Loucy (cell line): Measurements from ENCODE around the gene RPL11.
"Not testable (repeated sequence)": the region's sequence is repeated elsewhere in the genome, so short reads cannot be mapped to it uniquely, and the experiment has no call there.

Experiments used
- H2AFZ ChIP-seq: fragments of 200-600 bp; sonication (generic); 2 replicates; pipeline ENCODE4 v1.6.0; 2016; ENCODE audit warnings: antibody characterized with exemption, mild to moderate bottlenecking, low read length, moderate library complexity
- H3F3A ChIP-seq: fragments of 200-600 bp; 2 replicates; pipeline ENCODE4 v1.6.0; 2016; ENCODE audit warnings: antibody characterized with exemption, low read depth, mild to moderate bottlenecking
- H3K27me3 ChIP-seq: fragments of 200-600 bp; sonication (generic); 2 replicates; pipeline ENCODE4 v1.6.1; 2014; ENCODE audit warnings: low read length, mild to moderate bottlenecking; ENCODE audit not compliant: insufficient read depth, poor library complexity, severe bottlenecking
- H3K36me3 ChIP-seq: fragments of 200-600 bp; sonication (generic); 2 replicates; pipeline ENCODE4 v1.6.1; 2016; ENCODE audit warnings: low read length; ENCODE audit not compliant: insufficient read depth
- H3K4me1 ChIP-seq: fragments of 200-600 bp; sonication (generic); 2 replicates; pipeline ENCODE4 v1.5.1; 2014; ENCODE audit warnings: low read length, mild to moderate bottlenecking; ENCODE audit not compliant: insufficient read depth, poor library complexity, severe bottlenecking
- H3K4me2 ChIP-seq: fragments of 200-600 bp; sonication (generic); 2 replicates; pipeline ENCODE4 v1.6.0; 2014; ENCODE audit warnings: antibody characterized with exemption, low read length, low read depth, mild to moderate bottlenecking; ENCODE audit not compliant: poor library complexity, severe bottlenecking
- H3K4me3 ChIP-seq: fragments of 200-600 bp; sonication (generic); 2 replicates; pipeline ENCODE4 v1.5.1; 2014; ENCODE audit warnings: low read length, mild to moderate bottlenecking, mixed read lengths; ENCODE audit not compliant: poor library complexity, severe bottlenecking
- H3K79me2 ChIP-seq: fragments of 200-600 bp; sonication (generic); 2 replicates; pipeline ENCODE4 v1.6.1; 2014; ENCODE audit warnings: low read length; ENCODE audit not compliant: insufficient read depth
- H3K9ac ChIP-seq: fragments of 200-600 bp; sonication (generic); 2 replicates; pipeline ENCODE4 v1.6.0; 2014; ENCODE audit warnings: mild to moderate bottlenecking, low read depth, low read length, moderate library complexity; ENCODE audit not compliant: poor library complexity, severe bottlenecking
- H3K9me2 ChIP-seq: fragments of 200-600 bp; sonication (generic); replicated peaks from 2 replicates; pipeline ENCODE4 v1.6.1; 2016; ENCODE audit warnings: low read depth, low read length, mixed read lengths
- H3K9me3 ChIP-seq: fragments of 200-600 bp; sonication (generic); 2 replicates; pipeline ENCODE4 v1.6.1; 2014; ENCODE audit warnings: mild to moderate bottlenecking, antibody characterized with exemption, low read length, low read depth; ENCODE audit not compliant: insufficient read depth
- H4K20me1 ChIP-seq: fragments of 200-600 bp; sonication (generic); 2 replicates; pipeline ENCODE4 v1.6.0; 2014; ENCODE audit warnings: antibody characterized with exemption, low read length, mild to moderate bottlenecking; ENCODE audit not compliant: insufficient read depth, poor library complexity, severe bottlenecking
- CTCF ChIP-seq: fragments of 200-600 bp; sonication (generic); conservative IDR thresholded peaks from 2 replicates; pipeline ENCODE4 v1.5.1; 2014; ENCODE audit warnings: mild to moderate bottlenecking, antibody characterized with exemption, low read length
- EZH2phosphoT487 ChIP-seq: fragments of 200-600 bp; IDR thresholded peaks from 2 replicates; pipeline ENCODE4 v1.6.1; 2018; ENCODE audit warnings: antibody characterized with exemption, mild to moderate bottlenecking, moderate library complexity, borderline replicate concordance

Gene RPL11

DNA sequence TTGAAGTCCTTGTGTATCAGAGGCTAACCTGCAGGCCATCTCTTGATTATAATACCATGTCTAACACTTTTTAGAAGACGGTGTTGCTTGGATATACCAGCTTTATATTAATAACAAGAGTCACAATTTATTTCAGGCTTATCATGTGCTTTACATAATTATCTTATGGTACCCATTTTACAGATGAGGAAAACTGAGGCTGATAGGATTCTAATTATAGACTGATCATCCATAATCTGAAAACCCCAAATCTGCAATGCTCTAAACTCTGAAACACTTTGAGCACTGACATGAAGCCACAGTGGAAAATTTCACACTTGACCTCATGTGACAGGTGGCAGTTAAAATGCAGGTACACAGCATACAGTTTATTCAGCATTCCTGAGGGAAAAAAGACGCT is 7.2 kb upstream of the RPL11 start:
- no peak overlapping the region for H2AFZ ChIP-seq
- TF ChIP-seq CTCF (no peak), EZH2phosphoT487 (no peak)
- H4K20me1 ChIP-seq = no peaks in the 10 kb centered on the region
- no peaks in the 10 kb centered on the region for H3K36me3 ChIP-seq
- H3K27me3 ChIP-seq = no peaks in the 10 kb centered on the region
- H3K9me3 ChIP-seq = no peaks in the 10 kb centered on the region
- H3K4me2 ChIP-seq = no peak overlapping the region
- no peaks in the 10 kb centered on the region for H3F3A ChIP-seq
- H3K9ac ChIP-seq = no peak overlapping the region
- no peaks in the 10 kb centered on the region for H3K4me1 ChIP-seq
- H3K4me3 ChIP-seq = no peak overlapping the region
- no peaks in the 10 kb centered on the region for H3K9me2 ChIP-seq
- no peaks in the 10 kb centered on the region for H3K79me2 ChIP-seq

DNA sequence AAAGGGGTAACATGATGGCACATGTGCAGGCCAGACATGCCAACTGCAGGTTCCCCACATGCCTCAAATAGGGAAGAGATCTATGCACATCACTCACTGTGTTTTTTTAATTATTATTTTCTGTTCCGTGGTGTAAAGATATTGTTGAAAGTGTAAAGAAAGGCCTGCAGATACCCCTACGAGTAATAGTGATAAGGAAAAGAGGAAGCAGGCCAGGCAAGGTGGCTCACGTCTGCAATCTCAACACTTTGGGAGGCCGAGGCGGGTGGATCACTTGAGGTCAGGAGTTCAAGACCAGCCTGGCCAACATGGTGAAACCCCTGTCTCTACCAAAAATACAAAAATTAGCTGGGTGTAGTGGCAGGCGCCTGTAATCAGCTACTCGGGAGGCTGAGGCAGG is 6.4 kb upstream of the RPL11 start:
- H3K9me3 ChIP-seq, H3K4me2 ChIP-seq, H3K27me3 ChIP-seq, H3F3A ChIP-seq, H3K4me1 ChIP-seq, H4K20me1 ChIP-seq, H3K79me2 ChIP-seq, H3K9me2 ChIP-seq, H3K36me3 ChIP-seq, H2AFZ ChIP-seq, H3K9ac ChIP-seq, H3K4me3 ChIP-seq: not testable (repeated sequence)

DNA sequence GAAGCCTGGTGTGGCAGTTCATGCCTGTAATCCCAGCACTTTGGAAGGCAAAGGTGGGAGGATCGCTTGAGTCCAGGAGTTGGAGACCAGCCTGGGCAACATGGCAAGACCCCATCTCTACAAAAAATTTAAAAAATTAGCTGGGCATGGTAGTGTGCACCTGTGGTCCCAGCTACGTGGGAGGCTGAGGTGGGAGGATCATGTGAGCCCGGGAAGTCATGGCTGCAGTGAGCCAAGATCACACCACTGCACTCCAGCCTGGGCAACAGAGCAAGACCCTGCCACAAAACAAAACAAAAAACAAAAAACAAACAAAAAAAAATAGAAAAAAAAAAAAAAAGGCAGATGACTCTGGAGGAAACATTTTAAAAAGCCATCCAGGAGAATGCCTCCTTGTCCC is 3.9 kb upstream of the RPL11 start:
- not testable (repeated sequence) for H3K9me2 ChIP-seq

DNA sequence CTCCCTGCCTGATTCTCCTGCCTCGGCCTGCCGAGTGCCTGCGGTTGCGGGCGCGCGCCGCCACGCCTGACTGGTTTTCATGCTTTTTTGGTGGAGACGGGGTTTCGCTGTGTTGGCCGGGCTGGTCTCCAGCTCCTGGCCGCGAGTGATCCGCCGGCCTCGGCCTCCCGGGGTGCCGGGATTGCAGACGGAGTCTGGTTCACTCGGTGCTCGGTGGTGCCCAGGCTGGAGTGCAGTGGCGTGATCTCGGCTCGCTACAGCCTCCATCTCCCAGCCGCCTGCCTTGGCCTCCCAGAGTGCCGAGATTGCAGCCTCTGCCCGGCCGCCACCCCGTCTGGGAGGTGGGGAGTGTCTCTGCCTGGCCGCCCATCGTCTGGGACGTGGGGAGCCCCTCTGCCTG is 3.3 kb upstream of the RPL11 start:
- Histone ChIP-seq H4K20me1 (peaks cover 17% of the 10 kb centered on the region), H3K79me2 (peaks cover 18% of the 10 kb centered on the region)
- H3K4me1 ChIP-seq, H3K9ac ChIP-seq, H3K36me3 ChIP-seq, H3F3A ChIP-seq, H3K9me3 ChIP-seq, H3K4me2 ChIP-seq, H3K27me3 ChIP-seq, H2AFZ ChIP-seq, H3K9me2 ChIP-seq, H3K4me3 ChIP-seq: not testable (repeated sequence)

More for the DNA sequence above, 3.9 kb upstream of the RPL11 start:
- H3K27me3 ChIP-seq, H3K4me1 ChIP-seq, H3F3A ChIP-seq, H3K4me3 ChIP-seq, H3K4me2 ChIP-seq, H3K9me3 ChIP-seq, H3K9ac ChIP-seq, H3K36me3 ChIP-seq, H2AFZ ChIP-seq: not testable (repeated sequence)
- Histone ChIP-seq H3K79me2 (peaks cover 12% of the 10 kb centered on the region), H4K20me1 (peaks cover 11% of the 10 kb centered on the region)
